Measurements from ENCODE around the gene ABCG5. TPM values are rescaled to one million over a fixed set of nuclear protein-coding genes. Genes with fewer than 3 reads are reported as not detected.

ABCG5 gene
- not detected for total RNA-seq

DNA sequence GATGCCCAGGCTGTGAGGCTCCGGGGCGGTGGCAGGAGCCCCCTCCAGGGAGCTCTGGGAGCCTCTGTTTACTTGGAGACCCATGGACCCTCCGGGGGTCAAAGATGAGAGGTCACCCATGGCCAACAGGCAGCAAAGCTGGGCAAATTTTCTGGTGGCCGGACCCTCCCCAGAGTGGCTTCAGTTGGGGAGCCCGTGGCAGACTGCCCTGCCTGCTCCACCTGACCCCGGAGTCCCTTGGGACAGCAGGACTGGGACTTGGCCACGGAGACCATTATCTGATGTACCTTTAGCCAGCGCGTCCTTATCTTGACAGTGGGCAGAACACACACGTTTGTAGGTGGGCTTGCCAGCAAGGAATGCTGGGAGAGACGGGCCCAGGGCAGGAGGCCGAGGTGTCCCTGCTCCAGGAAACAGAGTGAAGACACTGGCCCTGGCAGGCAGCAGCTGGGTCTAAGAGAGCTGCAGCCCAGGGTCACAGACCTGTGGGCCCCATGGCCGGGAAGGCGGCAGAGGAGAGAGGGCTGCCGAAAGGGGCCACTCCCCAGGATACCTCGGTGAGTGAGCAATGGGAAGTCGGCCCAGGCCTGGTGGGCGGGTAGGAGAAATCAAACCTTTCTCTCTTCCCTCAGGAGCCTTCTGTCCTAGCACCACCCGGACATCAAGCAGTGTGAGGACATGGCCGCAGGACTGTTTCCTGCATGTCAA, at the start of gene ABCG5, which contains the start of gene ABCG8:
Gene ABCG5, minus strand, starts transcription at position 280 of the 708 bp plus-strand sequence. Its CDS starts 160 bp downstream, at position 120.
Gene ABCG8, plus strand, starts transcription at position 412 of the 708 bp plus-strand sequence. Its CDS starts 83 bp downstream, at position 495.
- no peak within 1 kb of the TSS for H3K27ac ChIP-seq
- H3K4me3 ChIP-seq, result no peak within 1 kb of the TSS
- intact Hi-C loops (cut with DNase I; ENCODE audit: low total_unique reads), result no loop called here
- H3K27me3 ChIP-seq, result no peaks in the 10 kb centered on the region
- in situ Hi-C loops (cut with MboI; ENCODE audit: low pct_ligation_motif_present in 1 of 4, low pct_unique_long_range_greater_than_20kb in 1 of 4, low sequenced_read_pairs in 3 of 4), result no loop called here
- no peak for DNase-seq
- no peak for TF ChIP-seq POLR2AphosphoS5 (IDR thresholded peaks at IDR 0.05)
- TF ChIP-seq, protein P1, sequence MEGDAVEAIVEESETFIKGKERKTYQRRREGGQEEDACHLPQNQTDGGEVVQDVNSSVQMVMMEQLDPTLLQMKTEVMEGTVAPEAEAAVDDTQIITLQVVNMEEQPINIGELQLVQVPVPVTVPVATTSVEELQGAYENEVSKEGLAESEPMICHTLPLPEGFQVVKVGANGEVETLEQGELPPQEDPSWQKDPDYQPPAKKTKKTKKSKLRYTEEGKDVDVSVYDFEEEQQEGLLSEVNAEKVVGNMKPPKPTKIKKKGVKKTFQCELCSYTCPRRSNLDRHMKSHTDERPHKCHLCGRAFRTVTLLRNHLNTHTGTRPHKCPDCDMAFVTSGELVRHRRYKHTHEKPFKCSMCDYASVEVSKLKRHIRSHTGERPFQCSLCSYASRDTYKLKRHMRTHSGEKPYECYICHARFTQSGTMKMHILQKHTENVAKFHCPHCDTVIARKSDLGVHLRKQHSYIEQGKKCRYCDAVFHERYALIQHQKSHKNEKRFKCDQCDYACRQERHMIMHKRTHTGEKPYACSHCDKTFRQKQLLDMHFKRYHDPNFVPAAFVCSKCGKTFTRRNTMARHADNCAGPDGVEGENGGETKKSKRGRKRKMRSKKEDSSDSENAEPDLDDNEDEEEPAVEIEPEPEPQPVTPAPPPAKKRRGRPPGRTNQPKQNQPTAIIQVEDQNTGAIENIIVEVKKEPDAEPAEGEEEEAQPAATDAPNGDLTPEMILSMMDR (IDR thresholded peaks at IDR 0.05), result no peak
- TF ChIP-seq EP300 (IDR thresholded peaks at IDR 0.05; ENCODE audit: low read depth), result no peak
- TF ChIP-seq POLR2A (IDR thresholded peaks at IDR 0.05), result no peak
- WGBS, 2 donors (ENCODE audit: low coverage in 1 of 2), result 86 to 87% methylated on average over 1 to 15 of the region's 20 CpGs
- no peaks in the 10 kb centered on the region for H3K4me1 ChIP-seq
- no peaks in the 10 kb centered on the region for H3K36me3 ChIP-seq
- no peaks in the 10 kb centered on the region for H3K9me3 ChIP-seq

DNA sequence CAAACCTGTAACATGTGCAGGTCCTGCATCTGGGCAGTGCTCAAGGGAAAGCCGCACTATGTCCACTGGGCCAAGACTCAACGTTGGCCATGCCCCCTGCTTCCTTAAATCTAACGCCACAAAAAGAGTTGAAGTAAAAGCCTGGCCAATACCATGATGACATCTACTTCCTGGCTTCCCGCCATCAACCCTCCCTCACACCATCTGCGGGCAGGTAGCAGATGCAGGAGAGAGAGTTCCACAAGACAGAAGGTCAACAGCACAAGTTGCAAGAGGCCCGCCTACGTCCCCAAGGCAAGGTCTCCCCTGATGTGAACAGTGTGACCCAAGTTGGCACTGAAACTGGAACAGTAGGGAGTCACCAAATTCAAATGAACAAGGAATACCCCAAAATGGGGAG, 48.5 kb upstream of the ABCG5 start:
- intact Hi-C loops (cut with DNase I; ENCODE audit: low total_unique reads) (no loop called here), in situ Hi-C loops (cut with MboI; ENCODE audit: low pct_ligation_motif_present in 1 of 4, low pct_unique_long_range_greater_than_20kb in 1 of 4, low sequenced_read_pairs in 3 of 4) (loop anchor here in 3 of 4 donors (25.0 kb wide), 1 partner anchor 275 kb away; no protein-coding TSS in a partner anchor)
- DNase-seq, result no peak
- WGBS, 2 donors (ENCODE audit: low coverage in 1 of 2), result 92 to 93% methylated on average over 5 to 7 of the region's 7 CpGs
- H3K36me3 ChIP-seq, result peaks cover 0 to 39% (median 19%) of the 10 kb centered on the region in 4 donors
- H3K4me3 ChIP-seq, result no peak overlapping the region
- TF ChIP-seq EP300 (IDR thresholded peaks at IDR 0.05; ENCODE audit: low read depth), result no peak
- no peaks in the 10 kb centered on the region for H3K9me3 ChIP-seq
- no peak overlapping the region for H3K27ac ChIP-seq
- H3K4me1 ChIP-seq, result no peaks in the 10 kb centered on the region
- no peaks in the 10 kb centered on the region for H3K27me3 ChIP-seq

DNA sequence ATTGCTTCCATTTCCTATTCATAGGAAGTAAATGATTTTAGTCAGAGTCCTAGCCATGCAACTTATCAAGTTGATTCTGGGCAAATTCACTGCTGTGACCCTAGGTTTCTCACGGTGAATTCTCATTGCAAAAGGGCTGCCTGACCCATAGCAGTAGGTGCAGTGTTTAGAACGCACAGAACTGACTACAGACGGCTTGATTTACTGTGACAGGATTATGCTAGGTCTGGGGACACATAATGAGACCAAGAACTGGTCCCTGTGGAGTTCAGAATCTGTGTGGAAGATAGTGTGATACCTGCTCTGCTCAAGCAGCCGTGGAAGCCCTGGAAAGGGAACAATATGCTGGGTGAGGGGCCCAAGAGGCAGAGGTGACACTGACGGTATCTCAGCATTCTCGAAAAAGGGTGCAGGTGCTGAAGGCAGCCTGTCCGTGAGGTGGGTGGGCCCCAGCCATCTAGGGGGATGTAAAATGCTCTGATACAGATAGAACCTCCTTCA, 46.5 kb upstream of the ABCG5 start:
- DNase-seq, result no peak
- in situ Hi-C loops (cut with MboI; ENCODE audit: low pct_ligation_motif_present in 1 of 4, low pct_unique_long_range_greater_than_20kb in 1 of 4, low sequenced_read_pairs in 3 of 4) (loop anchor here in 3 of 4 donors (25.0 kb wide), 1 partner anchor 273 kb away; no protein-coding TSS in a partner anchor), intact Hi-C loops (cut with DNase I; ENCODE audit: low total_unique reads) (no loop called here)
- Histone ChIP-seq H3K9me3 (no peaks in the 10 kb centered on the region), H3K27ac (no peak overlapping the region), H3K36me3 (peaks cover 0 to 24% (median 11%) of the 10 kb centered on the region in 4 donors), H3K4me1 (no peaks in the 10 kb centered on the region), H3K4me3 (no peak overlapping the region), H3K27me3 (no peaks in the 10 kb centered on the region)
- WGBS, 2 donors (ENCODE audit: low coverage in 1 of 2), result 78 to 93% methylated on average over 3 to 7 of the region's 7 CpGs
- TF ChIP-seq, protein P1 (IDR thresholded peaks at IDR 0.05), result no peak
- no peak for TF ChIP-seq EP300 (IDR thresholded peaks at IDR 0.05; ENCODE audit: low read depth)
- TF ChIP-seq POLR2AphosphoS5 (IDR thresholded peaks at IDR 0.05), result no peak
- TF ChIP-seq POLR2A (IDR thresholded peaks at IDR 0.05), result no peak

DNA sequence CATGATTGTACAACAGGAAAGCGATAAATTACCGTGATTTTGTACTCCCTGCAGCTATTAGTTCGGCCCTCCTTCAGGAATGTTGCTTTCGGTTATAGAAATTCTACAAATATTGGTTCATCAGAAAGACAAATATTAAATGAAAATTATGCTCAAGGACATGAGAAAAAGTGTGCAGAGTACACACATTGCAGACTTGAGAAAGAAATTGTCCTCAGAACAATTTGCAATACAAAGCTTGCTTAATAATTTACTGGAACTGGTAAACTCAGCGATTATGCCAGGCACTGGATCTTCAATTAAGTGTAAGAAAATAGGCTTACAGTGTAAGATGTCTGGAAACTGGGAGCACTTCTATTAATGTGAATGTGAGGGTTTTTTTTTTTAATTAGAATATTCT, 46.0 kb upstream of the ABCG5 start:
- Histone ChIP-seq H3K27ac (no peak overlapping the region), H3K4me3 (no peak overlapping the region), H3K4me1 (no peaks in the 10 kb centered on the region), H3K36me3 (peaks cover 0 to 19% (median 10%) of the 10 kb centered on the region in 4 donors), H3K27me3 (no peaks in the 10 kb centered on the region), H3K9me3 (no peaks in the 10 kb centered on the region)
- no peak for DNase-seq
- in situ Hi-C loops (cut with MboI; ENCODE audit: low pct_ligation_motif_present in 1 of 4, low pct_unique_long_range_greater_than_20kb in 1 of 4, low sequenced_read_pairs in 3 of 4) (loop anchor here in 3 of 4 donors (25.0 kb wide), 1 partner anchor 272 kb away; no protein-coding TSS in a partner anchor), intact Hi-C loops (cut with DNase I; ENCODE audit: low total_unique reads) (no loop called here)
- TF ChIP-seq POLR2A (IDR thresholded peaks at IDR 0.05) (no peak), POLR2AphosphoS5 (IDR thresholded peaks at IDR 0.05) (no peak), EP300 (IDR thresholded peaks at IDR 0.05; ENCODE audit: low read depth) (no peak)
- TF ChIP-seq, protein P1 (IDR thresholded peaks at IDR 0.05), result no peak
- 73 to 90% methylated on average over 5 of the region's 5 CpGs for WGBS, 2 donors (ENCODE audit: low coverage in 1 of 2)
